GM21360 (cell line): ENCODE measurements around the gene LDLRAD2.
A peak's percentile ranks its signal among the peaks of the same experiment; 100 is the strongest.
"Not testable (repeated sequence)": the region's sequence is repeated elsewhere in the genome, so short reads cannot be mapped to it uniquely, and the experiment has no call there.

ENCODE experiments used
- ATAC-seq: cut with Tn5 transposase; IDR thresholded peaks from one replicate; pipeline ENCODE4 v1.9.1; 2021; ENCODE audit warnings: mild to moderate bottlenecking, moderate library complexity; ENCODE audit not compliant: unreplicated experiment

LDLRAD2 gene

GRCh38 chr1:21783679-21784603 lies 28.1 kb upstream of the LDLRAD2 start:
- ATAC-seq = no peak

- not testable (repeated sequence) for ATAC-seq
Observed at GRCh38 chr1:21785764-21786163, 26.3 kb upstream of the LDLRAD2 start.

GRCh38 chr1:21786640-21787039 lies 25.4 kb upstream of the LDLRAD2 start:
- ATAC-seq = no peak

GRCh38 chr1:21793104-21793503 lies 19.0 kb upstream of the LDLRAD2 start:
- no peak for ATAC-seq

- no peak for ATAC-seq
Observed at GRCh38 chr1:21794656-21795055, 17.4 kb upstream of the LDLRAD2 start.

- no peak for ATAC-seq
Observed at GRCh38 chr1:21795075-21795474, 17.0 kb upstream of the LDLRAD2 start.

GRCh38 chr1:21799730-21800129 lies 12.3 kb upstream of the LDLRAD2 start:
- no peak for ATAC-seq

GRCh38 chr1:21801100-21801499 lies 11.0 kb upstream of the LDLRAD2 start:
- no peak for ATAC-seq

- no peak for ATAC-seq
Observed at GRCh38 chr1:21804536-21804935, 7.5 kb upstream of the LDLRAD2 start.

- no peak for ATAC-seq
Observed at GRCh38 chr1:21813542-21813941, 1.5 kb downstream of the LDLRAD2 start.

- peak; percentile 57 for ATAC-seq
Observed at GRCh38 chr1:21814241-21814918, 2.3 kb downstream of the LDLRAD2 start.

- no peak for ATAC-seq
Observed at GRCh38 chr1:21814981-21815582, 3.0 kb downstream of the LDLRAD2 start.

- ATAC-seq = no peak
Observed at GRCh38 chr1:21815724-21816321, 3.8 kb downstream of the LDLRAD2 start.

- no peak for ATAC-seq
Observed at GRCh38 chr1:21816602-21817302, 4.7 kb downstream of the LDLRAD2 start.

- no peak for ATAC-seq
Observed at GRCh38 chr1:21818656-21819055, 6.6 kb downstream of the LDLRAD2 start.

- no peak for ATAC-seq
Observed at GRCh38 chr1:21820597-21821232, 8.7 kb downstream of the LDLRAD2 start.

- ATAC-seq = no peak
Observed at GRCh38 chr1:21821385-21822019, 9.4 kb downstream of the LDLRAD2 start.

GRCh38 chr1:21822349-21822748 lies 10.3 kb downstream of the LDLRAD2 start:
- no peak for ATAC-seq

- ATAC-seq = no peak
Observed at GRCh38 chr1:21823206-21823979, 11.3 kb downstream of the LDLRAD2 start.
